Panc1 (cell line): ENCODE results near the gene PTPRF. TPM values are rescaled to one million over a fixed set of nuclear protein-coding genes. Genes with fewer than 3 reads are reported as not detected.

Experiments used
- ATAC-seq: fragments of 200-7000 bp; cut with Tn5 transposase; 2 replicates; pipeline ENCODE4 v1.9.1; 2020; ENCODE audit warnings: mild to moderate bottlenecking, moderate library complexity
- BruUV-seq: library from RNA; stranded (reverse); fragments of 400-500 nt; replicated peaks from 2 replicates; lab custom pipeline; 2021; lab: Mats Ljungman, UMichigan
- CTCF ChIA-PET: fragments of 300-600 bp; sonication (Branson Sonifier 250); formaldehyde crosslinking; loops from one replicate; lab custom pipeline; 2022; ENCODE audit warnings: antibody characterized with exemption; lab: Charles Lee
- POLR2A ChIA-PET: fragments of 300-600 bp; sonication (Branson Sonifier 250); formaldehyde crosslinking; loops from one replicate; lab custom pipeline; 2022; ENCODE audit warnings: antibody characterized with exemption; lab: Charles Lee
- DNase-seq: peaks from one replicate; pipeline ENCODE4 v3.0.0-alpha.2; 2010; ENCODE audit warnings: low read depth, low spot score
- H3K27ac ChIP-seq: 2 replicates; pipeline ENCODE4 v1.5.1; 2011; ENCODE audit warnings: mild to moderate bottlenecking, low read length, inconsistent platforms
- H3K27me3 ChIP-seq: fragments of 200-500 bp; sonication (Bioruptor generic); 2 replicates; pipeline ENCODE4 v1.6.0; 2014; ENCODE audit warnings: low read length, inconsistent platforms; ENCODE audit not compliant: control insufficient read depth, insufficient read depth
- H3K36me3 ChIP-seq: fragments of 200-500 bp; sonication (Bioruptor generic); 2 replicates; pipeline ENCODE4 v1.5.1; 2014; ENCODE audit warnings: inconsistent platforms, mild to moderate bottlenecking, low read length, moderate library complexity; ENCODE audit not compliant: control insufficient read depth, insufficient read depth
- H3K4me1 ChIP-seq: 2 replicates; pipeline ENCODE4 v1.5.1; 2011; ENCODE audit warnings: inconsistent platforms, mild to moderate bottlenecking, low read length, moderate library complexity; ENCODE audit not compliant: control insufficient read depth, insufficient read depth
- H3K4me3 ChIP-seq, 2 experiments: 2 replicates each; pipeline ENCODE4 v1.5.1; 2011 to 2012; ENCODE audit warnings: low read depth in 2 of 2, low read length in 2 of 2, mild to moderate bottlenecking in 2 of 2, inconsistent platforms in 1 of 2, moderate library complexity in 1 of 2
- H3K9me3 ChIP-seq: fragments of 200-500 bp; sonication (Bioruptor generic); 2 replicates; pipeline ENCODE4 v1.5.1; 2014; ENCODE audit warnings: low read depth, mild to moderate bottlenecking, inconsistent platforms, low read length, moderate library complexity; ENCODE audit not compliant: control insufficient read depth, insufficient read depth
- CTCF ChIP-seq: fragments of 450-650 bp; IDR thresholded peaks from 2 replicates; pipeline ENCODE4 v1.5.1; 2017; ENCODE audit warnings: mild to moderate bottlenecking
- POLR2AphosphoS5 ChIP-seq: IDR thresholded peaks from 2 replicates; pipeline ENCODE4 v1.6.1; 2012; ENCODE audit warnings: mild to moderate bottlenecking, low read depth, low read length, moderate library complexity
- REST ChIP-seq, 2 experiments: IDR thresholded peaks; 2 replicates each; pipeline ENCODE4 v1.6.1; 2011 to 2012; ENCODE audit warnings: low read depth in 2 of 2, control low read depth in 1 of 2, low read length in 1 of 2, mild to moderate bottlenecking in 1 of 2, moderate library complexity in 1 of 2; ENCODE audit not compliant: insufficient read depth in 1 of 2
- SIN3A ChIP-seq: IDR thresholded peaks from 2 replicates; pipeline ENCODE4 v1.6.1; 2012; ENCODE audit warnings: low read depth, mild to moderate bottlenecking, low read length, moderate library complexity, borderline replicate concordance; ENCODE audit not compliant: insufficient read depth
- TCF7L2 ChIP-seq: IDR thresholded peaks from 2 replicates; pipeline ENCODE4 v1.6.1; 2011; ENCODE audit warnings: mild to moderate bottlenecking, low read depth, low read length, inconsistent platforms
- in situ Hi-C: cut with HindIII; loops from 2 replicates; pipeline ENCODE4 v1.10.0; 2016; ENCODE audit warnings: low sequenced_read_pairs, low pct_unique_long_range_greater_than_20kb
- intact Hi-C: fragments of 100-400 bp; cut with micrococcal nuclease; formaldehyde crosslinking; loops from one replicate; pipeline ENCODE4 v1.10.0; 2022; ENCODE audit not compliant: unreplicated experiment
- total RNA-seq: library from RNA; stranded (reverse); gene quantifications from one replicate; pipeline ENCODE4 v1.2.1, GENCODE V29; 2021; ENCODE audit not compliant: unreplicated experiment

Gene PTPRF
- total RNA-seq, 1 experiment from 2014 or later, result 77.5 TPM

- H3K9me3 ChIP-seq, result no peaks in the 10 kb centered on the region
- intact Hi-C loops, result no loop called here
- H3K27me3 ChIP-seq, result no peaks in the 10 kb centered on the region
- H3K4me3 ChIP-seq, result no peak overlapping the region
- TF ChIP-seq TCF7L2 (no peak), CTCF (no peak), SIN3A (no peak), REST (IDR thresholded peaks at IDR 0.05; ENCODE audit: insufficient read depth in 1 of 2, low read depth in 2 of 2, low read length in 1 of 2) (no peak)
- BruUV-seq, result no TSS peak
- ATAC-seq (no peak), DNase-seq (no peak)
- no peaks in the 10 kb centered on the region for H3K36me3 ChIP-seq
- in situ Hi-C loops, result no loop called here
- H3K27ac ChIP-seq, result no peak overlapping the region
- H3K4me1 ChIP-seq, result no peaks in the 10 kb centered on the region
- ChIA-PET CTCF (interaction anchor here (0.6 to 1.1 kb wide), 2 partner anchors 18 to 61 kb away, joined by 6 to 7 read pairs; no protein-coding TSS in a partner anchor), POLR2A (no interaction called here)
Observed at GRCh38 chr1:43572538-43572937, 41.9 kb downstream of the PTPRF start.

DNA sequence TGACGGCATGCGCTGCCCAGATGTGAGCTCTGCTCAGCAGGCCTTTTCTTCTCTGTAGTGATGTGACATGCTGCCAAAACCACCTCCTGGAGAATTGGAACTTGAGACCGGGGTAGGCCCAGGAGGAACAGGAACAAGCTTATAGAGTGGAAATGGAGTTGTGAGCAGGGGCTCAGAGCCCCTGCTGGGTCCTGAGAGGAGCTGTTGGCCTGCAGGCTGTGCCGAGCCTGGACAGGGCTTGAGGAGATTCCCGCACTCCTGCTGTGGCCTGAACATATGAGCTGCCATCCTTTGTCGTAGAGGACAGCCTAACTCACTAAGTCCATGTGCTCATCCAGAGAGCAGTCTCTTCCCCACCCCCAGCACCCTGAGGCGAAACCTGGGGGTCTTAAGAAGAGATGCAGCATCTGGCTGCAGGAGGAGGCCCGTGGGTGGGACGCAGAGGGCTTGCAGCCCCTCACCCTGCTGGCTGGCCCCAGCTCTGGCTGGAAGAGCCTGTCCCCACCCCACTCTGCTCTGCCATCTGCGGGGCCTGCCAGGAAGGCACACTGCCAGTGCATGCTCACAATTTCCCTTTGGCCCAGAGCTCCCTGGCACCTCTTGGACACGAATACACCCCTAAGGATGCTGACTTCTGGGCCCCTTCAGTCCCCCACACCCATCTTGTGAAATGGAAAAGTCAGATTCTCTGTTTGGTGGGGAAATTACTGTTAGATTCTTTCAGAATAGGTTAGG, 42.5 kb downstream of the PTPRF start:
- ChIA-PET POLR2A (no interaction called here), CTCF (interaction anchor here (1.1 kb wide), 1 partner anchor 19 kb away, joined by 7 read pairs; no protein-coding TSS in a partner anchor)
- no TSS peak for BruUV-seq
- no peaks in the 10 kb centered on the region for H3K27me3 ChIP-seq
- no peak overlapping the region for H3K4me3 ChIP-seq
- no peak for DNase-seq
- in situ Hi-C loops (no loop called here), intact Hi-C loops (no loop called here)
- no peak for ATAC-seq
- H3K4me1 ChIP-seq, result no peaks in the 10 kb centered on the region
- TF ChIP-seq POLR2AphosphoS5, result no peak
- TF ChIP-seq SIN3A, result no peak
- no peak for TF ChIP-seq REST (IDR thresholded peaks at IDR 0.05; ENCODE audit: insufficient read depth in 1 of 2, low read depth in 2 of 2, low read length in 1 of 2)
- TF ChIP-seq CTCF, result no peak
- TF ChIP-seq TCF7L2, result no peak
- H3K27ac ChIP-seq, result no peak overlapping the region
- H3K36me3 ChIP-seq, result no peaks in the 10 kb centered on the region
- H3K9me3 ChIP-seq, result no peaks in the 10 kb centered on the region
